Mesendoderm (in vitro differentiated cells): ENCODE measurements around the gene SHISA2.

ENCODE experiments used
- DNase-seq: peaks from one replicate; pipeline ENCODE4 v3.0.0; 2013
- H2AK5ac ChIP-seq: 2 replicates; pipeline ENCODE4 v1.6.1; 2013; ENCODE audit warnings: low read length, inconsistent platforms
- H2BK120ac ChIP-seq: 2 replicates; pipeline ENCODE4 v1.6.1; 2013; ENCODE audit warnings: low read depth, mild to moderate bottlenecking, low read length, moderate library complexity, mixed read lengths
- H2BK15ac ChIP-seq: replicated peaks from 2 replicates; pipeline ENCODE4 v1.6.1; 2013; ENCODE audit warnings: low read depth, mild to moderate bottlenecking, moderate library complexity
- H2BK5ac ChIP-seq: 2 replicates; pipeline ENCODE4 v1.6.1; 2013; ENCODE audit warnings: low read length, inconsistent platforms
- H3K18ac ChIP-seq: 2 replicates; pipeline ENCODE4 v1.6.1; 2013; ENCODE audit warnings: mild to moderate bottlenecking, low read length, mixed read lengths
- H3K23ac ChIP-seq: one replicate; pipeline ENCODE4 v1.6.1; 2013; ENCODE audit warnings: low read length
- H3K27ac ChIP-seq: 2 replicates; pipeline ENCODE4 v1.5.1; 2013; ENCODE audit warnings: low read depth, mild to moderate bottlenecking, inconsistent platforms, low read length, moderate library complexity
- H3K27me3 ChIP-seq: 2 replicates; pipeline ENCODE4 v1.6.1; 2013; ENCODE audit warnings: low read length, control low read depth, mild to moderate bottlenecking, inconsistent platforms; ENCODE audit not compliant: insufficient read depth, poor library complexity
- H3K36me3 ChIP-seq: 2 replicates; pipeline ENCODE4 v1.6.1; 2013; ENCODE audit warnings: low read length, inconsistent platforms; ENCODE audit not compliant: control insufficient read depth, insufficient read depth
- H3K4ac ChIP-seq: one replicate; pipeline ENCODE4 v1.6.1; 2013; ENCODE audit warnings: low read depth, mild to moderate bottlenecking, low read length, moderate library complexity
- H3K4me1 ChIP-seq: 2 replicates; pipeline ENCODE4 v1.6.1; 2013; ENCODE audit warnings: low read depth, low read length, inconsistent platforms; ENCODE audit not compliant: control insufficient read depth
- H3K4me2 ChIP-seq: 2 replicates; pipeline ENCODE4 v1.6.1; 2013; ENCODE audit warnings: low read length
- H3K4me3 ChIP-seq: 2 replicates; pipeline ENCODE4 v1.5.1; 2013; ENCODE audit warnings: mild to moderate bottlenecking, low read length
- H3K56ac ChIP-seq: one replicate; pipeline ENCODE4 v1.6.1; 2013; ENCODE audit warnings: low read length
- H3K79me1 ChIP-seq: 2 replicates; pipeline ENCODE4 v1.6.1; 2013; ENCODE audit warnings: low read length, inconsistent platforms
- H3K79me2 ChIP-seq: 2 replicates; pipeline ENCODE4 v1.6.1; 2013; ENCODE audit warnings: mild to moderate bottlenecking, low read length; ENCODE audit not compliant: control insufficient read depth, insufficient read depth
- H3K9ac ChIP-seq: 2 replicates; pipeline ENCODE4 v1.6.1; 2013; ENCODE audit warnings: low read length, inconsistent platforms
- H4K5ac ChIP-seq: one replicate; pipeline ENCODE4 v1.6.1; 2013; ENCODE audit warnings: low read length
- H4K8ac ChIP-seq: one replicate; pipeline ENCODE4 v1.6.1; 2013; ENCODE audit warnings: low read depth, mild to moderate bottlenecking, control low read depth, low read length, moderate library complexity
- WGBS: extraction: QIAGEN DNeasy Blood & Tissue Kit; methylation state at CpG from one replicate; pipeline ENCODE4 v1.1.7; 2013; ENCODE audit warnings: low lambda C conversion rate, missing lambda C conversion rate; ENCODE audit not compliant: insufficient coverage; ENCODE audit errors: extremely low coverage; 5-methylcytosine and 5-hydroxymethylcytosine counted together

The SHISA2 gene

DNA sequence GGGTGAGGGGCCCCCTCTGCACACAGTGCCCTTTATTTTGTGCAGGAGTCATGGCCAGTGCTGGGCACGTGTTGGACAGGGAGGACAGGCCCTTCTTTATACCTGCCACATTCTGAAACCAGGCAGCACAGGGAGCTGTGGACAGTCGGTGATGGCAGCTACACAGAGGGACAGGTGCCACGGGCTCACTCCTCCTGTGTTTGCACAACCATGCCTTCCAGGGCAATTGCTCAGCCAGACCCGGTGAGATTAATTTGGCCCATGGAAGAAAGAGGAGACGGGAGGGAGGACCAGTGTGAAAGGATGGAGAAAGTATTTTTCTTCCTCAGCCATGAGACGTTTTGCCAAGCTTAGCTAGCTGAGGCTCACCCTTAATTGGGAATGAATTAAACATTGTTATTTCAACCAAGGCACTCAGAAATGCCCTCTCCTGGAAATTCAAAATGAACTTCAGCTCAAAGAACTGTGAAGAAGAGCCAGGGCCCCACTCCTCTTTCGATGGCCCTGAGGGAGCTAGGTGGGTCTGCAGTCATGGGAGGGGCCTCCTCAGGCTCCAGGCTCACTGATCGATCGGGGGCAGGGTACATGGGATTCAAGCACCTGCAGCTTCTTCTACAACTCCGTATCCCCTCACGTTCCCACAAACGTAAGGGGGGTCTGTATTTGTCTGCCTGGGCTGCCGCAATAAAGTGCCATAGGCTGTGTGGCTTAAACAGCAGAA lies 41.2 kb downstream of the SHISA2 start:
- Histone ChIP-seq H3K27ac (no peak overlapping the region), H2BK120ac (no peak overlapping the region), H3K79me1 (no peaks in the 10 kb centered on the region), H3K56ac (no peak overlapping the region), H2BK15ac (no peak overlapping the region), H3K36me3 (no peaks in the 10 kb centered on the region), H3K23ac (no peak overlapping the region), H3K4me1 (no peaks in the 10 kb centered on the region), H3K9ac (no peak overlapping the region), H2BK5ac (no peak overlapping the region), H3K4ac (no peak overlapping the region), H3K79me2 (no peaks in the 10 kb centered on the region), H3K4me3 (no peak overlapping the region), H3K4me2 (no peak overlapping the region), H4K8ac (no peak overlapping the region), H3K27me3 (no peaks in the 10 kb centered on the region), H4K5ac (no peak overlapping the region), H2AK5ac (no peak overlapping the region), H3K18ac (no peak overlapping the region)
- DNase-seq: no peak
- WGBS: no CpG with 5 or more reads among the region's 13 CpGs

DNA sequence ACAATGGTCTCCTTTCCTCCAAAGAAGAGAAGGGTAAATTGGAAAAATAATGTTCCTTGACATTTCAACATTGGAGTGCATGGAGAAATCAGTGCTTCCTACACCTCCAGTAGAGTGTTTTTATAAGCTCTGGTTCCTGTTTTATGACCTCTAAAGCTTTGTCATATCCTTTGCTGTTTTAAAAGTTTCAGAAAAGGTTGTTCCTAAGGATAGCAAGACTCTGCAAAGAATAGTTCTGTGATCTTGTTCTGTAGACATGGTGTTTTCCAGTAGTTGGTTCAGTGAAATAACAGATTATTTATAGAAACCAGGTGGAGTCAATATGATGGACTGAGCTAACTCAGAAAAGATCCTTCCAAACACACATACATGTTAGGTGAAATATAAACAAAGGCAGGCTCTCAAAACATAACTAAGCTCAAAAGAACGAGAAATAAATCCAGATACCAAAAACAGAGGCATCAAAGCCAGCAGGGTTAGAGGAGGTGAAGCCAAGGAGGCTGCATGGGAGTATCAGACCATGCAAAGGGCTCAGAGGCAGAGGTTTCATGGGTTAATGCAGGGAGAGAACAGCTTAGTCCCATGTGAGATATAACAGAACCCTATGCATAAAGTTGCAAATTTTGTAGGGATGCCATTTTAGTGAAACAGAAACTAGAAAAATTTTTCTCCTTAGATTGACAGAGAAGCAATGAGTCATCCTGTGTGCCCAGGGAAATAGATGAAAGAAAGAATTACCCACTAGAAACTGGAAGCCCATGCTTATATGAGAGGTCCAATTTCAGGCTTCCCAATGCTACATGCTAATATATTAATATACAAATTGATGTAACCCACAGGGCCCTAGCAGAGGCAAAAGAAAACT lies 44.3 kb downstream of the SHISA2 start:
- Histone ChIP-seq H3K23ac (no peak overlapping the region), H4K5ac (no peak overlapping the region), H3K27ac (no peak overlapping the region), H3K9ac (no peak overlapping the region), H3K4me1 (no peaks in the 10 kb centered on the region), H2BK5ac (no peak overlapping the region), H3K4me3 (no peak overlapping the region), H3K79me2 (no peaks in the 10 kb centered on the region), H3K56ac (no peak overlapping the region), H3K79me1 (no peaks in the 10 kb centered on the region), H2BK15ac (no peak overlapping the region), H4K8ac (no peak overlapping the region), H3K36me3 (no peaks in the 10 kb centered on the region), H2AK5ac (no peak overlapping the region), H2BK120ac (no peak overlapping the region), H3K4me2 (no peak overlapping the region), H3K27me3 (no peaks in the 10 kb centered on the region), H3K4ac (no peak overlapping the region), H3K18ac (no peak overlapping the region)
- DNase-seq: no peak
- no CpG with 5 or more reads among the region's 1 CpG for WGBS
